ENCODE results near the gene SNCA.

The SNCA gene

GRCh38 chr4:89836897-89837384, at the start of gene SNCA (continued):
- no peak for TF ChIP-seq INSM2 (tag by site-specific recombination; IDR thresholded peaks at IDR 0.05)
- TF ChIP-seq MZF1 (tag by site-specific recombination; IDR thresholded peaks at IDR 0.05; ENCODE audit: borderline replicate concordance) = no peak
- 0 out of 2 replicates have a peak, but pooled peaks have one; percentile 37 for TF ChIP-seq ZNF2 (tag by site-specific recombination; IDR thresholded peaks at IDR 0.05)
- no peak for TF ChIP-seq HIC1 (tag by site-specific recombination; IDR thresholded peaks at IDR 0.05)
- TF ChIP-seq HOXA7 (CRISPR knock-in tag; IDR thresholded peaks at IDR 0.05; ENCODE audit: borderline replicate concordance) = no peak
- no peak for TF ChIP-seq YY2 (tag by site-specific recombination; IDR thresholded peaks at IDR 0.05)
- TF ChIP-seq ZNF561 (tag by site-specific recombination; IDR thresholded peaks at IDR 0.05; ENCODE audit: borderline replicate concordance) = no peak
- no peak for TF ChIP-seq ZNF19 (tag by site-specific recombination; IDR thresholded peaks at IDR 0.05; ENCODE audit: low read depth)
- TF ChIP-seq KLF16 (tag by site-specific recombination; IDR thresholded peaks at IDR 0.05) = peak; percentile 88
- no peak for TF ChIP-seq ZNF558 (tag by site-specific recombination; IDR thresholded peaks at IDR 0.05)
- no peak for TF ChIP-seq ZNF658 (tag by site-specific recombination; IDR thresholded peaks at IDR 0.05)
- no peak for TF ChIP-seq ZNF37A (tag by site-specific recombination; IDR thresholded peaks at IDR 0.05)
- peak; percentile 47; the same call in 1 of the 2 replicates for TF ChIP-seq ZSCAN5A (tag by site-specific recombination; IDR thresholded peaks at IDR 0.05)
- TF ChIP-seq ZNF121 (tag by site-specific recombination; IDR thresholded peaks at IDR 0.05) = no peak
- 0 out of 2 replicates have a peak, but pooled peaks have one; percentile 76 for TF ChIP-seq ZNF398 (tag by site-specific recombination; IDR thresholded peaks at IDR 0.05)
- TF ChIP-seq GLIS2 (tag by site-specific recombination; IDR thresholded peaks at IDR 0.05) = peak; percentile 66; the same call in 1 of the 2 replicates
- TF ChIP-seq ZNF132 (tag by site-specific recombination; IDR thresholded peaks at IDR 0.05; ENCODE audit: borderline replicate concordance) = no peak
- TF ChIP-seq ZIC2 (tag by site-specific recombination; IDR thresholded peaks at IDR 0.05) = no peak
- no peak for TF ChIP-seq ZNF777 (tag by site-specific recombination; IDR thresholded peaks at IDR 0.05; ENCODE audit: borderline replicate concordance)
- TF ChIP-seq ZNF292 (tag by site-specific recombination; IDR thresholded peaks at IDR 0.05; ENCODE audit: borderline replicate concordance, low read depth) = no peak
- TF ChIP-seq ELK4 (IDR thresholded peaks at IDR 0.05; ENCODE audit: borderline replicate concordance, low read depth, low read length) = no peak
- peak; percentile 53; the same call in 1 of the 2 replicates for TF ChIP-seq ZNF580 (tag by site-specific recombination; IDR thresholded peaks at IDR 0.05)
- TF ChIP-seq ZNF701 (tag by site-specific recombination; IDR thresholded peaks at IDR 0.05) = no peak
- peak; percentile 36 for TF ChIP-seq KLF1 (tag by site-specific recombination; IDR thresholded peaks at IDR 0.05)
- no peak for TF ChIP-seq RBAK (tag by site-specific recombination; IDR thresholded peaks at IDR 0.05)
- TF ChIP-seq ZBTB11 (tag by site-specific recombination; conservative IDR thresholded peaks at IDR 0.05; ENCODE audit: low read depth) = no peak
- no peak for TF ChIP-seq ZBTB7A (tag by site-specific recombination; IDR thresholded peaks at IDR 0.05; ENCODE audit: low read depth)
- TF ChIP-seq ZNF146 (tag by site-specific recombination; IDR thresholded peaks at IDR 0.05) = no peak
- TF ChIP-seq ZNF76 (tag by site-specific recombination; IDR thresholded peaks at IDR 0.05; ENCODE audit: borderline replicate concordance, low read depth) = peak; percentile 47; the same call in 1 of the 2 replicates

All from HEK293 (cell line).